ENCODE results near the gene CX3CL1.

- TF ChIP-seq GATA2 (IDR thresholded peaks at IDR 0.05; ENCODE audit: low read depth, low read length) = no peak
- no peak for TF ChIP-seq GATA3 (IDR thresholded peaks at IDR 0.05; ENCODE audit: low read depth, low read length)
These were observed 43.8 kb downstream of the CX3CL1 start for GRCh38 chr16:57416084-57416483.

Measured in SH-SY5Y (cell line).